SK-N-SH treated with all-trans-retinoic acid at 6 μM for 48 hours (cell line): ENCODE data around the gene PHKA2.

Experiments used
- ARNTL ChIP-seq: fragments of 450-650 bp; formaldehyde crosslinking; IDR thresholded peaks from 2 replicates; pipeline ENCODE4 v1.5.0; 2020; ENCODE audit warnings: low read depth, mild to moderate bottlenecking, moderate library complexity, borderline replicate concordance
- ESRRG ChIP-seq: fragments of 250-450 bp; sonication (Bioruptor Pico); IDR thresholded peaks from 2 replicates; pipeline ENCODE4 v1.6.1; 2021; ENCODE audit warnings: mild to moderate bottlenecking
- ISL1 ChIP-seq: fragments of 250-450 bp; sonication (Bioruptor Pico); IDR thresholded peaks from 2 replicates; pipeline ENCODE4 v2.1.2; 2022; ENCODE audit warnings: mild to moderate bottlenecking, moderate library complexity
- OSR1 ChIP-seq: fragments of 250-450 bp; sonication (Bioruptor Pico); IDR thresholded peaks from 2 replicates; pipeline ENCODE4 v1.8.0; 2022; ENCODE audit warnings: moderate library complexity, mild to moderate bottlenecking, inconsistent platforms
- PATZ1 ChIP-seq: fragments of 250-450 bp; sonication (Bioruptor Pico); IDR thresholded peaks from 2 replicates; pipeline ENCODE4 v1.8.0; 2020; ENCODE audit warnings: mild to moderate bottlenecking, moderate library complexity, borderline replicate concordance
- TSHZ2 ChIP-seq: fragments of 250-450 bp; sonication (Bioruptor Pico); IDR thresholded peaks from 2 replicates; pipeline ENCODE4 v1.5.0; 2020; ENCODE audit warnings: mild to moderate bottlenecking, moderate library complexity
- ZC3H10 ChIP-seq: fragments of 250-450 bp; sonication (Bioruptor Pico); IDR thresholded peaks from 2 replicates; pipeline ENCODE4 v1.5.1; 2021; ENCODE audit warnings: mild to moderate bottlenecking, moderate library complexity
- TF ChIP-seq, protein P1 (sequence below): fragments of 250-450 bp; sonication (Bioruptor Pico); IDR thresholded peaks from 2 replicates; pipeline ENCODE4 v1.5.1; 2021; ENCODE audit warnings: mild to moderate bottlenecking, moderate library complexity

GRCh38 chrX:18900401-18900976 lies 83.4 kb downstream of the PHKA2 start:
- no peak for TF ChIP-seq ISL1 (CRISPR knock-in tag)
- TF ChIP-seq TSHZ2: no peak
- TF ChIP-seq, protein P1, sequence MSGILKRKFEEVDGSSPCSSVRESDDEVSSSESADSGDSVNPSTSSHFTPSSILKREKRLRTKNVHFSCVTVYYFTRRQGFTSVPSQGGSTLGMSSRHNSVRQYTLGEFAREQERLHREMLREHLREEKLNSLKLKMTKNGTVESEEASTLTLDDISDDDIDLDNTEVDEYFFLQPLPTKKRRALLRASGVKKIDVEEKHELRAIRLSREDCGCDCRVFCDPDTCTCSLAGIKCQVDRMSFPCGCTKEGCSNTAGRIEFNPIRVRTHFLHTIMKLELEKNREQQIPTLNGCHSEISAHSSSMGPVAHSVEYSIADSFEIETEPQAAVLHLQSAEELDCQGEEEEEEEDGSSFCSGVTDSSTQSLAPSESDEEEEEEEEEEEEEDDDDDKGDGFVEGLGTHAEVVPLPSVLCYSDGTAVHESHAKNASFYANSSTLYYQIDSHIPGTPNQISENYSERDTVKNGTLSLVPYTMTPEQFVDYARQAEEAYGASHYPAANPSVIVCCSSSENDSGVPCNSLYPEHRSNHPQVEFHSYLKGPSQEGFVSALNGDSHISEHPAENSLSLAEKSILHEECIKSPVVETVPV: no peak
- TF ChIP-seq ZC3H10: no peak
- no peak for TF ChIP-seq OSR1 (CRISPR knock-in tag)
- no peak for TF ChIP-seq ARNTL
- no peak for TF ChIP-seq PATZ1
- no peak for TF ChIP-seq ESRRG
